SW 1271 (cell line): ENCODE results near the gene CSTB.

ENCODE experiments used
- DNase-seq, 2 experiments: peaks; one replicate each; lab custom pipeline; 2025; lab: John Stamatoyannopoulos, UW

The CSTB gene

DNA sequence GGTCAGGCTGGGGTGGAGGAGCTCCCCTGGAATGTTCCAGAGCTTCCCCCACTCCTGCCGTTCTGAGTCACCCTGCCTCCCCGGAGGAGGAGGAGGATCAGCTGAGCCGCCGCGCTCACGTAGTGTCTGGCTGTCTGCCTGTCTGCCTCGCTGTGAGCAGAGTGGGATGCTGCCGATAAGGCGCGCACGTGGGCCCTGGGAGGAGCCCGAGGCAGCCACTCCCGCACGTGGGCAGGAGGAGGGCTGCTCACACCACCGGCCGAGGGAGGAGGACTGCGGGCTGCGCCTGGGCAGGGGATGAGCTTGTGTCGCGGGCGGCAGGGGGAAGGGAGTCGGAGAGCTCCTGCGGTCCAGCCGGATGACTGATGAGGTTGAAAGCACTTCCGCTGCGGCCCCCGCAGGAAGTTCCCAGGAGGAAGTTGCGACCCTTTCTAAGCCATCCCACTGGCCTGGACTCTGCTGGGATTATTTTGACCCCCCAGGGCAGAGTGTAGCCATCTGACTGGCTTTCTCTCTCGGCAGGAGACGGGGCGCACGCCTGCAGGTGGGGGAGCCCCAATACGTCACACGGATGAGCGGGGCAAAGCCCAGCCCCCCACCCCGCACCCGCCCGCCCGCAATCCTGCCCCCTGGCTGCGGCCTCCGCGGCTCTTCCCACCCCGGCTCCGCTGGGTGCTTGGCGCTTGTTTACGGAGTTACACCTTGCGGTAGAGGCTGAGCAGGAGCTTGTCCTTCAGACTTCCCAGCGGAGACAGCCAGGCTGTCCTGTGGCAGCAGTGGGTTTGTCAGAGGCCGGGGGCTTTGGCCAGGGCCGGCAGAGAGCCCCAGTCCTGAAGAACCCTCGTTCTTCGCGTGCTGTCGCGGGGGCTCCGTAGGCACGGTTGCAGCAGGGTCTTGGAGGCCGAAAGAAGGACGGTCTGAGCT, 47.4 kb downstream of the CSTB start:
- peak; percentile 75 to 77 for DNase-seq

DNA sequence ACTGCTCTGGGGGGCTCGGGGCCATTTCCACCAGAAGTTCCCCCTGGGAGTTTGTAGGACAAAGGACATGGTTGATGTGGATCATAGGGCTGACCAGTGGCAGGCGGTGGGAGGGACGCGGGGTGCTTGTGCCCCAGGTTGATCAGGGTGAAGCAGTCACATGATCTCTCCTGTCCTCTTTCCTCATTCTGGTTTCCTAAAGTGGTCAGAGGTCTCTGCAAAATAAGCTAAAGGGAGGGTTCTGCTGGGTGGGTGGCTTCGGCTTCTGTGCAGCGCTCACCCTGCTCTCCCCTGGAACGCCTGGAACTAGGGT, 48.0 kb downstream of the CSTB start:
- DNase-seq, result no peak

DNA sequence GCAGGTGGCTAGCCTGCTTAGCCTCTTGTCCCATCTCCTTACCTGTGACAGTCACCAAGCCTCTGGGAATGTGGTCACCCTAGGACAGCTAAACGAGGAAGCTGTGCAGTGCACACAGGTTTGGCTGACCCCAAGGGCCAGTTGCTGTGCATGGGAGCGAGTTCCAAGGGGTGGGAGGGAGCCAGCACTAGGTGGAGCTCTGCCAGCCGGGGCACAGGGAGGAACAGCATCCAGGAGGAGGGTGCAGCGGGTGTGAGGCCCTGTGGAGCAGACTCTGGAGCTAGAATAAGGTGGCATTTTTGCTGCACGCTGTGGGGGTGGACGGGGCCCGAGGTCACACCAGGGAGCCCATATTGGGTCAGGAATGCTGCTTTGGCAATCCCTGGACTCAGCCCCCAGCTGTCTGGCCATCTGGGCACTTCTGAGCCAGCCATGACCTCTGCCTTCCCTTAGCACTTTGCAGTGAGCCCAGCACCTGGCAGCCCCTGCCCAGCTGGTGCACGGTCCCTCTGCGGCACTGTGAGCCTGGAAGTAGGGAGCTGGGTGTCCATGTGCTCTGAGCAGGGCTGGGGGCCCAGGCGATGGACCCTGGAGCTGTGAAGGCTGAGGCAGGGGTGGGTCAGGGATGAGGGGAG, 48.5 kb downstream of the CSTB start:
- DNase-seq, result no peak

DNA sequence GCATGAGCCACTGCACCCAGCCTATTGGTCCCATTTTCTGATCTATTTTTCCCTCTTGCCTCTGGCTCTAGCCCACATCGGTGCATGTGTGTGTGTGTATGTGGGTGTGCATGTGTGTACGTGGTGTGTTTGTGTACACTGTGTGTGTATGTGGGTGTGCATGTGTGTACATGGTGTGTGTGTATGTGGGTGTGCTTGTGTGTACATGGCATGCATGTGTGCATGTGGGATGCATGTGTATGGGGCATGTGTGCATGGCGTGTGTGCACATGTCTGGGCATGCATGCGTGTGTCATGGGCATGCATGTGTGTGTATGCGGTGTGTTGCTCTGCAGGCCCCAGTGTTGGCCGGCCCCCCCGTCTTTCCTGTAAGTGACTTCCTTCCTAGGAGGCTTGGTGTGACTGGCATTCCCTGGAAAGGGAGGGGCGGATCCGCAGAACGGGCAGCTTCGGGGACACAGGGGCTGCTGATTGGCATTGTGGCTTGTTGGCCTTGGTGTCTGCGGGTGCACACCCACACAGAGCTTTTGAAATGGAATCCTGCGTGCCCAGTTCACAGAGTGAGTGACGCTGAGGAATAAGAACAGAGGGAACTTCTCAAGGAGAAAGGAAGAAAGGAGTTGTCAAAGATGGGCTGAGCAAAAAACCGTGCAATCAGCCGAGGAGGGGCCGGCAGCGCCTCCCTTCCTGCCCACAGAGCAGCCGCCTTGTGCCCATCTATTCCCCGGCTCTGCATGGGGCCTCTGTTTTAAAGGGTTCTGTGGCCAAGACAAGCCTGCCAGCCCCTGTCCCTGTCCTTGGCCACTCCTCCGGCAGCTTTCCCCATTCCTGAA, 49.2 kb downstream of the CSTB start:
- no peak for DNase-seq
